ENCODE data around the gene YIPF2. TPM values are rescaled to one million over a fixed set of nuclear protein-coding genes. Genes with fewer than 3 reads are reported as not detected.
"Not testable (repeated sequence)": the region's sequence is repeated elsewhere in the genome, so short reads cannot be mapped to it uniquely, and the experiment has no call there.

YIPF2 gene
- total and polyA plus RNA-seq, 8 donors = 31.9 to 77.6 (median 37.1) TPM

GRCh38 chr19:10964903-10965302 lies 36.5 kb upstream of the YIPF2 start:
- no peak for ATAC-seq
- Histone ChIP-seq H3K27ac (no peak overlapping the region), H3K9me3 (no peaks in the 10 kb centered on the region), H3K4me1 (peaks cover 13 to 47% of the 10 kb centered on the region in 2 donors), H3K36me3 (no peaks in the 10 kb centered on the region), H3K4me3 (no peak overlapping the region), H3K27me3 (no peaks in the 10 kb centered on the region)
- no peak for DNase-seq
- intact Hi-C loops (cut with DNase I) = no loop called here
- no peak for TF ChIP-seq CTCF (IDR thresholded peaks at IDR 0.05)

- Histone ChIP-seq H3K27me3 (no peaks in the 10 kb centered on the region), H3K4me1 (peaks cover 17 to 55% of the 10 kb centered on the region in 2 donors), H3K9me3 (no peaks in the 10 kb centered on the region), H3K27ac (peak overlapping the region; percentile 15 to 16), H3K4me3 (no peak overlapping the region), H3K36me3 (no peaks in the 10 kb centered on the region)
- no peak for TF ChIP-seq CTCF (IDR thresholded peaks at IDR 0.05)
- intact Hi-C loops (cut with DNase I) = no loop called here
- ATAC-seq (no peak), DNase-seq (no peak)
These were observed 35.4 kb upstream of the YIPF2 start for GRCh38 chr19:10963865-10964264.

GRCh38 chr19:10962863-10963262 lies 34.4 kb upstream of the YIPF2 start:
- intact Hi-C loops (cut with DNase I) = no loop called here
- peak overlapping the region in 1 of 2 donors; percentile 10 for H3K27ac ChIP-seq
- H3K9me3 ChIP-seq = no peaks in the 10 kb centered on the region
- ATAC-seq (no peak), DNase-seq (no peak)
- H3K27me3 ChIP-seq = no peaks in the 10 kb centered on the region
- H3K4me1 ChIP-seq = peaks cover 17 to 48% of the 10 kb centered on the region in 2 donors
- no peak for TF ChIP-seq CTCF (IDR thresholded peaks at IDR 0.05)
- no peaks in the 10 kb centered on the region for H3K36me3 ChIP-seq
- peak overlapping the region in 1 of 2 donors; percentile 83 for H3K4me3 ChIP-seq

- intact Hi-C loops (cut with DNase I) = no loop called here
- TF ChIP-seq CTCF (IDR thresholded peaks at IDR 0.05) = no peak
- ATAC-seq (peak; percentile 41), DNase-seq (peak in 1 of 4 donors; percentile 44)
- Histone ChIP-seq H3K9me3 (no peaks in the 10 kb centered on the region), H3K4me3 (peak overlapping the region; percentile 65 to 83), H3K36me3 (no peaks in the 10 kb centered on the region), H3K27ac (peak overlapping the region; percentile 86 to 93), H3K4me1 (peaks cover 17 to 44% of the 10 kb centered on the region in 2 donors), H3K27me3 (no peaks in the 10 kb centered on the region)
These were observed 32.8 kb upstream of the YIPF2 start for GRCh38 chr19:10961073-10961860.

- H3K9me3 ChIP-seq = no peaks in the 10 kb centered on the region
- TF ChIP-seq CTCF (IDR thresholded peaks at IDR 0.05) = no peak
- H3K4me3 ChIP-seq = peak within 1 kb of the TSS; percentile 65 to 83
- no peaks in the 10 kb centered on the region for H3K36me3 ChIP-seq
- H3K27me3 ChIP-seq = no peaks in the 10 kb centered on the region
- intact Hi-C loops (cut with DNase I) = no loop called here
- peak within 1 kb of the TSS; percentile 93 to 94 for H3K27ac ChIP-seq
- H3K4me1 ChIP-seq = peaks cover 17 to 44% of the 10 kb centered on the region in 2 donors
- ATAC-seq = peak; percentile 92
- peak; percentile 97 to 100 (median 98) for DNase-seq
These were observed 32.1 kb upstream of the YIPF2 start, which contains the start of gene SMARCA4 for GRCh38 chr19:10960314-10961072. SMARCA4 (plus strand) TSS chr19:10961030; CDS start chr19:10984152, 23,122 bp downstream.

GRCh38 chr19:10959277-10959968 lies 31.0 kb upstream of the YIPF2 start:
- DNase-seq; ATAC-seq; H3K36me3 ChIP-seq; intact Hi-C loops (cut with DNase I); H3K27me3 ChIP-seq; H3K9me3 ChIP-seq: not testable (repeated sequence)
- Histone ChIP-seq H3K4me3 (peak overlapping the region; percentile 60 to 83), H3K4me1 (peaks cover 17 to 39% of the 10 kb centered on the region in 2 donors), H3K27ac (peak overlapping the region in 1 of 2 donors; percentile 93)
